Smooth muscle cell (in vitro differentiated cells): ENCODE data around the gene MST1. TPM values are rescaled to one million over a fixed set of nuclear protein-coding genes. Genes with fewer than 3 reads are reported as not detected.

Experiments used
- DNase-seq: peaks from one replicate; lab custom pipeline; 2025; ENCODE audit not compliant: unreplicated experiment; lab: John Stamatoyannopoulos, UW
- H2AFZ ChIP-seq: fragments of 200-600 bp; sonication (generic); 2 replicates; pipeline ENCODE4 v1.6.0; 2016; ENCODE audit warnings: antibody characterized with exemption, low read depth, mild to moderate bottlenecking
- H3F3A ChIP-seq: fragments of 200-600 bp; sonication (generic); 2 replicates; pipeline ENCODE4 v1.6.0; 2017; ENCODE audit warnings: antibody characterized with exemption, low read depth
- H3K27ac ChIP-seq: fragments of 200-600 bp; sonication (generic); 2 replicates; pipeline ENCODE4 v1.5.1; 2016; ENCODE audit warnings: low read depth, mild to moderate bottlenecking
- H3K27me3 ChIP-seq: fragments of 200-600 bp; sonication (generic); 2 replicates; pipeline ENCODE4 v1.6.1; 2016; ENCODE audit warnings: low read depth, mild to moderate bottlenecking
- H3K36me3 ChIP-seq: fragments of 200-600 bp; sonication (generic); 2 replicates; pipeline ENCODE4 v1.5.1; 2016; ENCODE audit warnings: low read depth
- H3K4me1 ChIP-seq: fragments of 200-600 bp; sonication (generic); 2 replicates; pipeline ENCODE4 v1.5.1; 2016; ENCODE audit warnings: low read depth
- H3K4me2 ChIP-seq: fragments of 200-600 bp; sonication (generic); 2 replicates; pipeline ENCODE4 v1.6.0; 2016; ENCODE audit warnings: mild to moderate bottlenecking
- H3K4me3 ChIP-seq: fragments of 200-600 bp; sonication (generic); 2 replicates; pipeline ENCODE4 v1.5.1; 2016; ENCODE audit warnings: mild to moderate bottlenecking
- H3K79me2 ChIP-seq: fragments of 200-600 bp; sonication (generic); 2 replicates; pipeline ENCODE4 v1.6.0; 2016; ENCODE audit warnings: low read depth, mild to moderate bottlenecking
- H3K9ac ChIP-seq: fragments of 200-600 bp; sonication (generic); 2 replicates; pipeline ENCODE4 v1.6.0; 2016; ENCODE audit warnings: low read depth
- H3K9me3 ChIP-seq: fragments of 200-600 bp; sonication (generic); replicated peaks from 2 replicates; pipeline ENCODE4 v1.5.1; 2016; ENCODE audit warnings: low read depth
- H4K20me1 ChIP-seq: fragments of 200-600 bp; sonication (generic); 2 replicates; pipeline ENCODE4 v1.6.0; 2016; ENCODE audit warnings: low read depth
- WGBS: methylation state at CpG from one replicate; pipeline ENCODE4 v1.1.7; 2016; ENCODE audit warnings: low lambda C conversion rate; 5-methylcytosine and 5-hydroxymethylcytosine counted together
- polyA plus RNA-seq: library from polyadenylated mRNA; unstranded; fragments of >200 nt; fragmentation: Nextera tagmentation; extraction: Ambion mirVana; gene quantifications from 2 replicates; pipeline ENCODE4 v1.2.1, GENCODE V29; 2016
- total RNA-seq: library from RNA; depleted of rRNA; stranded (reverse); fragments of >200 nt; gene quantifications from 2 replicates; pipeline ENCODE4 v1.2.3, GENCODE V29; 2014
- TF ChIP-seq, protein P1 (sequence below): fragments of 200-600 bp; sonication (generic); IDR thresholded peaks from 2 replicates; pipeline ENCODE4 v1.5.1; 2017; ENCODE audit warnings: borderline replicate concordance, mild to moderate bottlenecking, antibody characterized with exemption; ENCODE audit not compliant: insufficient read depth, poor library complexity, severe bottlenecking

Gene MST1
- total RNA-seq, result 15.4 and 18.7 TPM in 2 replicates
- polyA plus RNA-seq, result 22.9 and 28.5 TPM in 2 replicates

DNA sequence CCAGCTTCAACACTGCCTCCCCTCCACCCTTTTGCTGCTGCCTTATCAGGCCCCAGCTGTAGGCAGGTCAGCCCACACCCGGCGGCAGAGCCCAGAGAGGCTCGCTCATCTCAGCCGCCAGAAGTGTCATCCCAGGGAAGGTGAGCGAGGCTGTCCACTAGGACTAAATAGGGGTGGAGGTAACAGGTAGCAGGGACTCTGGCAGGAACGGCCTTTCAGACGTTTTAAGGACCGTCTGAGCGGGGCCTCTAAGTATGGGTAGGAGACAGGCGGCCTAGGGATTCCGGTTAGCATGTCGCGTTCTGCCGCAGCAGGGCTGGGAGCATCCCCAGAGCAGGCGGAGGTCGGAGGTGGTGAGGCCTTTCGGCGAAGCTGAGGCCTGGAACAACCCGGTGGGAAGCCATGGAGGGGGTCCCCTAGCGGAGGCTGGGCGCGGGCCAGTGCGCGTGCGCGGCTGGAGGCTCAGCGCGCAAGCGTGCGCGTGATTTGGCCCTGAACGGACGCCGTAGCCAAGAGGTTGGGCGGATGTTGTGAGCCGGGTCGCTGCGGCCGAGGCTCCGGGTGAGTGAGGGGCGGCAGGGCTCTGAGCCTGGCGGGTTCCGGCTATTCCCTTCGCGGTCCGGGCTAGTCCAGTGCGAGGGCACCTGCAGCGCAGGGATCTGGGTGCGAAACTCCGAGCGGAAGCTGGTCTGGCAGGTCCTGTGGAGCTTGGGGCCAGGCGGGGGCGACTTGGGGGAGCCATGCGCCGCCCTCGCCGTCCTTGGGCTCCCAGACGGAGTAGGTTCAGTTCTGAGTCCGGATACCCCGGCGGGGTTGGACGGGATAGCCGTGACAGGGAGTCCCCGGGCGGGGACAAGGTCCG, at the start of gene MST1, which contains the start of gene RNF123:
MST1 (minus strand) TSS at position 429 of the 862 bp plus-strand sequence. CDS start 783 bp downstream, outside the sequence.
RNF123 (plus strand) TSS at position 512 of the 862 bp plus-strand sequence. CDS start 1,609 bp downstream, outside the sequence.
- H3K9ac ChIP-seq, result peak within 1 kb of the TSS; percentile 74
- H3K27me3 ChIP-seq, result no peaks in the 10 kb centered on the region
- no peaks in the 10 kb centered on the region for H3K36me3 ChIP-seq
- H3K4me1 ChIP-seq, result peaks cover 7% of the 10 kb centered on the region
- no peaks in the 10 kb centered on the region for H3K9me3 ChIP-seq
- peaks cover 7% of the 10 kb centered on the region for H4K20me1 ChIP-seq
- H3K4me3 ChIP-seq, result peak within 1 kb of the TSS; percentile 89
- 3% methylated on average over 55 of the region's 66 CpGs for WGBS
- no peak for DNase-seq
- TF ChIP-seq, protein P1, sequence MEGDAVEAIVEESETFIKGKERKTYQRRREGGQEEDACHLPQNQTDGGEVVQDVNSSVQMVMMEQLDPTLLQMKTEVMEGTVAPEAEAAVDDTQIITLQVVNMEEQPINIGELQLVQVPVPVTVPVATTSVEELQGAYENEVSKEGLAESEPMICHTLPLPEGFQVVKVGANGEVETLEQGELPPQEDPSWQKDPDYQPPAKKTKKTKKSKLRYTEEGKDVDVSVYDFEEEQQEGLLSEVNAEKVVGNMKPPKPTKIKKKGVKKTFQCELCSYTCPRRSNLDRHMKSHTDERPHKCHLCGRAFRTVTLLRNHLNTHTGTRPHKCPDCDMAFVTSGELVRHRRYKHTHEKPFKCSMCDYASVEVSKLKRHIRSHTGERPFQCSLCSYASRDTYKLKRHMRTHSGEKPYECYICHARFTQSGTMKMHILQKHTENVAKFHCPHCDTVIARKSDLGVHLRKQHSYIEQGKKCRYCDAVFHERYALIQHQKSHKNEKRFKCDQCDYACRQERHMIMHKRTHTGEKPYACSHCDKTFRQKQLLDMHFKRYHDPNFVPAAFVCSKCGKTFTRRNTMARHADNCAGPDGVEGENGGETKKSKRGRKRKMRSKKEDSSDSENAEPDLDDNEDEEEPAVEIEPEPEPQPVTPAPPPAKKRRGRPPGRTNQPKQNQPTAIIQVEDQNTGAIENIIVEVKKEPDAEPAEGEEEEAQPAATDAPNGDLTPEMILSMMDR, result no peak
- no peaks in the 10 kb centered on the region for H3F3A ChIP-seq
- peak within 1 kb of the TSS; percentile 8 for H3K27ac ChIP-seq
- peak within 1 kb of the TSS; percentile 60 for H2AFZ ChIP-seq
- H3K4me2 ChIP-seq, result peak within 1 kb of the TSS; percentile 97
- H3K79me2 ChIP-seq, result peaks cover 28% of the 10 kb centered on the region

DNA sequence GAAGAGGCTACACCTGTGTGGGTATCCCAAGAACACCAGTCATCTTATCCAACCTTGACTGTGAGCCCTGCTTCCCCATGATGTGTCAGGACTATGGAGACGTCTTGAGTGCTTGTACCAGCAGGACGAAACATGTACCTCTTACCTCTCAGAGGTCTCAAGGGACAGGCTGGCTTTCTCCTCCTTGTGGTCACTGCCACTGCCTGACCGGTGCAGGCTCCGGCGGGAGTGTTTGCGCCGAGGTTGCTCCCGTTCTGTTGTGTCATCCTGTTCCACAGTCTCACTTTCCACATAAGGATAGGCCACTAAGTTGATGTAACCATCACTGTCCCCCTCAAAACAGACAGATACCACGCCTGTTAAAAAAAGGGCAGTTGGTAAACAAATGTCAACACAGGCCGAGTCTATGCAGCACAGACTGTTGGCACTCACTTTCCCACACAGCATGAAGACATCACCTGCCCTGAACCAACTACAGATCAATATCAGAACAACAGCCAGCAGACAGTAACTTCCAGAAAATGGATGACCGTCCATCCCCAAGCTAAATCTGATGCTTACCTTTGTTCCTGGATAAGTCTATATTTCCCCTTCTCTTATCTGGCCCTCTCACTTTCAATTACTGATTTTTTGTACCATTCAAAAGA, 48.9 kb upstream of the MST1 start:
- H3K27me3 ChIP-seq, result no peaks in the 10 kb centered on the region
- peaks cover 12% of the 10 kb centered on the region for H4K20me1 ChIP-seq
- WGBS, result 98% methylated on average over 11 of the region's 11 CpGs
- H3K27ac ChIP-seq, result no peak overlapping the region
- TF ChIP-seq, protein P1, result no peak
- H3K36me3 ChIP-seq, result peaks cover 3% of the 10 kb centered on the region
- H3K9me3 ChIP-seq, result no peaks in the 10 kb centered on the region
- H3K79me2 ChIP-seq, result peaks cover 17% of the 10 kb centered on the region
- no peak overlapping the region for H3K9ac ChIP-seq
- no peak overlapping the region for H3K4me3 ChIP-seq
- no peak for DNase-seq
- no peak overlapping the region for H3K4me2 ChIP-seq
- H3F3A ChIP-seq, result no peaks in the 10 kb centered on the region
- H3K4me1 ChIP-seq, result no peaks in the 10 kb centered on the region
- H2AFZ ChIP-seq, result no peak overlapping the region

DNA sequence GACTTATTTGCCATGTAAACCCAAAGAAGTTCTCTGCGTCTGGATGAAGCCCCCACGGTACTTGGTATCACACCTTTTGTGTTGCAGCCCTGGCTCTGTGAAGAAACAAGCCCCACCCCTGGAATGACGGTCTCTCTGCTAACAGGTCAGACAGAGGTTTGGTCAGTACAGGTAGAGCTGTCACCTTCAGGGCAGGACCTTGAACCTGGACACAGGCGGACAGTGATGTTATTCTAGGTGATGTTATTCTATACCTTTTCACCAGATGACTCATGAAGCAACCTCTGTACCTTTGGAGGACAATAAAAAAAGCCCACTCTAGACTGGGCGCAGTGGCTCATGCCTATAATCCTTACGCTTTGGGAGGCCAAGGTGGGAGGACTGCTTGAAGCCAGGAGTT, 45.5 kb upstream of the MST1 start:
- peaks cover 3% of the 10 kb centered on the region for H3K36me3 ChIP-seq
- H3F3A ChIP-seq, result no peaks in the 10 kb centered on the region
- H3K79me2 ChIP-seq, result peaks cover 8% of the 10 kb centered on the region
- no peak overlapping the region for H3K4me2 ChIP-seq
- H3K27me3 ChIP-seq, result no peaks in the 10 kb centered on the region
- no peak for DNase-seq
- no peaks in the 10 kb centered on the region for H3K4me1 ChIP-seq
- H3K9me3 ChIP-seq, result no peaks in the 10 kb centered on the region
- H4K20me1 ChIP-seq, result peaks cover 14% of the 10 kb centered on the region
- no peak overlapping the region for H3K9ac ChIP-seq
- no peak overlapping the region for H2AFZ ChIP-seq
- 98% methylated on average over 6 of the region's 6 CpGs for WGBS
- no peak overlapping the region for H3K4me3 ChIP-seq
- TF ChIP-seq, protein P1, result no peak
- no peak overlapping the region for H3K27ac ChIP-seq
